ACC112 (cell line): ENCODE data around the gene MACROD2.
"Not testable (repeated sequence)": the region's sequence is repeated elsewhere in the genome, so short reads cannot be mapped to it uniquely, and the experiment has no call there.

Experiments used
- H2AFZ ChIP-seq: fragments of 200-600 bp; sonication (generic); one replicate; pipeline ENCODE4 v1.6.0; 2017; ENCODE audit warnings: antibody characterized with exemption, low read length; ENCODE audit not compliant: unreplicated experiment
- H3K27ac ChIP-seq: fragments of 200-600 bp; sonication (generic); 2 replicates; pipeline ENCODE4 v1.5.1; 2014; ENCODE audit warnings: low read depth, mild to moderate bottlenecking, antibody characterized with exemption, low read length, moderate library complexity
- H3K27me3 ChIP-seq: fragments of 200-600 bp; sonication (generic); 2 replicates; pipeline ENCODE4 v1.6.1; 2014; ENCODE audit warnings: mild to moderate bottlenecking, antibody characterized with exemption, low read length, moderate library complexity, mixed read lengths; ENCODE audit not compliant: insufficient read depth
- H3K36me3 ChIP-seq: fragments of 200-600 bp; sonication (generic); 2 replicates; pipeline ENCODE4 v1.6.1; 2016; ENCODE audit warnings: mild to moderate bottlenecking, antibody characterized with exemption, low read length, moderate library complexity, mixed read lengths; ENCODE audit not compliant: insufficient read depth
- H3K4me1 ChIP-seq: fragments of 200-600 bp; sonication (generic); one replicate; pipeline ENCODE4 v1.6.1; 2016; ENCODE audit warnings: low read length, mixed read lengths; ENCODE audit not compliant: insufficient read depth, unreplicated experiment, control insufficient read depth
- H3K4me3 ChIP-seq: fragments of 200-600 bp; sonication (generic); 2 replicates; pipeline ENCODE4 v1.5.1; 2014; ENCODE audit warnings: mild to moderate bottlenecking, low read depth, low read length
- H3K79me2 ChIP-seq: fragments of 200-600 bp; sonication (generic); one replicate; pipeline ENCODE4 v1.6.0; 2016; ENCODE audit warnings: low read length; ENCODE audit not compliant: control insufficient read depth, unreplicated experiment, insufficient read depth

The MACROD2 gene

GRCh38 chr20:15374682-15375081 is 1379.4 kb downstream of the MACROD2 start:
- Histone ChIP-seq H3K4me1 (no peaks in the 10 kb centered on the region), H2AFZ (no peak overlapping the region), H3K4me3 (no peak overlapping the region), H3K36me3 (no peaks in the 10 kb centered on the region), H3K79me2 (no peaks in the 10 kb centered on the region), H3K27ac (no peak overlapping the region), H3K27me3 (no peaks in the 10 kb centered on the region)

DNA sequence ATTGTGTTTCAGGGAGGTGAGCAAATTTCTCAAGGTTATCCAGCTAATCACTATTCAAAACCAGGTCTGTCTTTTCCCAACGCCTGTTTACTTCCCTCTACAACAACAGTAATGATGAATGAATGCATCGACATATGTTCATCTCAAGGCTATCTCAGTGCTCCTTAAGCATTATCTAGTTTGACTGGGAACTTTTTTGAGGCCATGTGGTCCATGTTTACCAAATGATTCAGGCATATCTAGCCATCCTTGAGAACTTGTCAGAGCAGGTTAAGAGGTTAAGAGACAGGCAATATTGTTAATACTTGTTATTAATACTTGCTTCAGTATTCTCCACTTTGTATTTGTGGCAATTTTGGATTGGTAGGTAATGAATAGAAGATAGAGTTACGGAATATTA is 1380.5 kb downstream of the MACROD2 start:
- no peaks in the 10 kb centered on the region for H3K27me3 ChIP-seq
- no peaks in the 10 kb centered on the region for H3K79me2 ChIP-seq
- no peaks in the 10 kb centered on the region for H3K4me1 ChIP-seq
- H3K4me3 ChIP-seq: no peak overlapping the region
- H3K36me3 ChIP-seq: no peaks in the 10 kb centered on the region
- no peak overlapping the region for H2AFZ ChIP-seq
- no peak overlapping the region for H3K27ac ChIP-seq

GRCh38 chr20:15377603-15378002 is 1382.3 kb downstream of the MACROD2 start:
- H3K4me1 ChIP-seq, H3K36me3 ChIP-seq, H2AFZ ChIP-seq, H3K27me3 ChIP-seq, H3K27ac ChIP-seq, H3K4me3 ChIP-seq, H3K79me2 ChIP-seq: not testable (repeated sequence)

DNA sequence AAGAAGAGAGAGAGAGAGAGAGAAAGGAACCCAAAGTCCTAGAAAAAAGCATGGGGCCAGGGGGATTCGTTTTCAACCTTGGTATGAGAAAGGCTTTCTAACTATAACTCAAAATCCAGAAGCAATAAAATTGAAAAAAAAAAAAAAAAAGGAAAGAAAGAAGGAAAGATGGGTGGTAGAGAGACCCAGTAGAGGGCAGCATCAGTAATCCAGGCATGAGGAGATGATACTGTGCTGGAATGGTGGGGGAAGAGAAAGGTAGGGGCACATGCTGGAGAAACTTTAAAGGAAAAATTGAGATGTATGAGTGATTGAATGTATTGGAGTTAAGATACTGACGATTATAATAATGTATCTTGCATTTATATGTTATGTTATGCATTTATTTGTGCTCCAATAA is 1382.8 kb downstream of the MACROD2 start:
- H3K4me1 ChIP-seq: no peaks in the 10 kb centered on the region
- no peak overlapping the region for H3K4me3 ChIP-seq
- no peaks in the 10 kb centered on the region for H3K36me3 ChIP-seq
- H3K79me2 ChIP-seq: no peaks in the 10 kb centered on the region
- H3K27me3 ChIP-seq: no peaks in the 10 kb centered on the region
- H2AFZ ChIP-seq: no peak overlapping the region
- no peak overlapping the region for H3K27ac ChIP-seq

DNA sequence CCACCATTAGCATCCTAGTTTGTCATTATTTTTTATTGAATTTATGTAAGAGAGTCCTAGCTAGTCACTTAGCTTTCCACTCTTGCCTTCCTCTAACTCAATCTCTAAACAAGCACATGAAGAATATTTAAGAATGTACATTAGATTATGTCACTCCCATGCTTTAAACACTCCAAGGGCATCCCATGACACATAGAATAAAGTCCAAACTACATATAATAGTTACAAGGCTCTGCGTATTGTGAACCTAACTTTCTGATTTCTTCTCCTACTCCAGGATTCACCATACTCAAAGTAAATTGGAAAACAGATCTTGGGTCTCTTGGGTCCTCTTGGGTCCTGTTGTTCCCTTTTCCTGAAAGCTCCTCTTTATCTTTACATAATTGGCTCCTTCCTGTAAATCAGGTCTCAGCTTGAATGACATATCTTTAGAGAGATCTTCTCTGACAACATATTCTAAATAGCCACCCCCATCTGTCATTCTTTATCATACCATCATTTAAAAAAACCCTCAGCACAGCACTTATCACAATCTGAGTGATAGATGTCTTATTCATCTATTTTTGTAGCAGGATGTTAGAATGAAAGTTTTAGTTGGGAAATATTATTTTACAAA is 1384.5 kb downstream of the MACROD2 start:
- Histone ChIP-seq H3K79me2 (no peaks in the 10 kb centered on the region), H3K4me1 (no peaks in the 10 kb centered on the region), H3K36me3 (no peaks in the 10 kb centered on the region), H3K4me3 (no peak overlapping the region), H2AFZ (no peak overlapping the region), H3K27me3 (no peaks in the 10 kb centered on the region), H3K27ac (no peak overlapping the region)

- H3K27ac ChIP-seq: no peak overlapping the region
Observed at GRCh38 chr20:15380770-15381169, 1385.5 kb downstream of the MACROD2 start.

GRCh38 chr20:15387228-15387627 is 1391.9 kb downstream of the MACROD2 start:
- Histone ChIP-seq H2AFZ (no peak overlapping the region), H3K4me1 (no peaks in the 10 kb centered on the region), H3K79me2 (no peaks in the 10 kb centered on the region), H3K27ac (no peak overlapping the region), H3K27me3 (no peaks in the 10 kb centered on the region), H3K4me3 (no peak overlapping the region), H3K36me3 (no peaks in the 10 kb centered on the region)

More at GRCh38 chr20:15380770-15381169, 1385.5 kb downstream of the MACROD2 start:
- Histone ChIP-seq H3K4me3 (no peak overlapping the region), H3K79me2 (no peaks in the 10 kb centered on the region), H2AFZ (no peak overlapping the region), H3K4me1 (no peaks in the 10 kb centered on the region), H3K36me3 (no peaks in the 10 kb centered on the region), H3K27me3 (no peaks in the 10 kb centered on the region)

DNA sequence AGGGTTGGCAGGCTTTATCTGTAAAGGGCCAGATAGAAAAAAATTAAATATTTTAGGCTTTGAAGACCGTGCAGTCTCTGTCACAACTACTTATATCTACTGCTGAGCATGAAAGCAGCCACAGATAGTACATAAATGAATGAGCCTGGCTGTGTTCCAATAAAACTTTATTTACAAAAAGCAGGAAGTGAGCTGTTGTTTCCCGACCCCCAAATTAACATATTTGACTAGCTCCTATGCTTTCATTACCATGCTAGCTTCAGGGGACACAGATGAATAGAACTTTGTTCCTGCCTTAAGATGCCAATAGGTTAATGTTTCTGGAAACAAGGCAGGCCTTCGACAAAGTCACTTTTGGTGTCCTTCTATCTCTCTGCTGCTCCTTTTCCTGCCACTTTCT is 1400.1 kb downstream of the MACROD2 start:
- H2AFZ ChIP-seq: no peak overlapping the region
- H3K27me3 ChIP-seq: no peaks in the 10 kb centered on the region
- no peak overlapping the region for H3K27ac ChIP-seq
- no peaks in the 10 kb centered on the region for H3K79me2 ChIP-seq
- H3K4me1 ChIP-seq: no peaks in the 10 kb centered on the region
- H3K36me3 ChIP-seq: no peaks in the 10 kb centered on the region
- H3K4me3 ChIP-seq: no peak overlapping the region

GRCh38 chr20:15396026-15396425 is 1400.7 kb downstream of the MACROD2 start:
- H3K27me3 ChIP-seq: no peaks in the 10 kb centered on the region
- no peak overlapping the region for H2AFZ ChIP-seq
- no peaks in the 10 kb centered on the region for H3K36me3 ChIP-seq
- no peaks in the 10 kb centered on the region for H3K79me2 ChIP-seq
- H3K27ac ChIP-seq: no peak overlapping the region
- H3K4me3 ChIP-seq: no peak overlapping the region
- H3K4me1 ChIP-seq: no peaks in the 10 kb centered on the region

DNA sequence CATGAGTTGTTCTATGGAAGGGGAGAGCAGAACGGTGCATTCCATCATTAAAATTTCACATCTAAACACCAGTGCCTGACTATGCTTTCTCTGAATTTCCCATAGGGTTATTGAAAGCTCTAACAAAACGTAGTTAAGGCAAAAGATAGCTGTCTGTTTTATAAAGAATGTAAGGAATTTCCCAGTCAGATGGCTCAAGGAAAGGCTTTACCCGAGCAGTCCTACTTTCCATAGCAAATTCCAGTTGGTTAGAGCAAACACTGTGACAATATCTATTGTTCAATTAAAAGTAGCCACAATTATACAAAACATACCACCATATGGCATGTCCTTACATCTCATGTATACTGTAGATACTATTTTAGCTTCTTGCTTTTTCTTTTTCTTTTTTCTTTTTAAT is 1401.6 kb downstream of the MACROD2 start:
- no peak overlapping the region for H3K27ac ChIP-seq
- H3K27me3 ChIP-seq: no peaks in the 10 kb centered on the region
- H3K79me2 ChIP-seq: no peaks in the 10 kb centered on the region
- H3K4me3 ChIP-seq: no peak overlapping the region
- no peaks in the 10 kb centered on the region for H3K4me1 ChIP-seq
- no peak overlapping the region for H2AFZ ChIP-seq
- no peaks in the 10 kb centered on the region for H3K36me3 ChIP-seq

DNA sequence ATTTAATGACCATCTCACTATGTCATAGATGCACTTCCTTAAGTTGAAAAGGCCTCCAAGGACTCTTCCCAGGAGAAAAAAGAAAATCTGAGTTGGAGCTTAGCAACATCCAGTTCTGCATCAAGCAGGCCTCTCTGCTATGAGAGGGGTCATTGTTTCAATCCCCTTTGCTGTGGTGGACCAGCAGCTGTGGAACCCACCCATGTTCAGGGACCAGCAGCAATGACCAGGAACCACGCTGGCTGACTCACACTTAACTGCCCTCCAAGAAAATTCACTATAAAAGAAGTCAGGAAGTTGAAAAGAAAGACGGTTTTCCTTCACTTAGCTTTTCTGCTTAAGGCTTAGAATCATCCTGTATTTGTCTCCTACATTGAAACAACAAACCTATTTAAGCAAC is 1404.5 kb downstream of the MACROD2 start:
- no peaks in the 10 kb centered on the region for H3K79me2 ChIP-seq
- H3K27ac ChIP-seq: no peak overlapping the region
- no peaks in the 10 kb centered on the region for H3K27me3 ChIP-seq
- H3K4me1 ChIP-seq: no peaks in the 10 kb centered on the region
- H3K4me3 ChIP-seq: no peak overlapping the region
- no peak overlapping the region for H2AFZ ChIP-seq
- H3K36me3 ChIP-seq: no peaks in the 10 kb centered on the region
